GM18517 (cell line): ENCODE data around the gene PHF24.
"Not testable (repeated sequence)": the region's sequence is repeated elsewhere in the genome, so short reads cannot be mapped to it uniquely, and the experiment has no call there.

ENCODE experiments used
- ATAC-seq: cut with Tn5 transposase; IDR thresholded peaks from one replicate; pipeline ENCODE4 v1.9.1; 2021; ENCODE audit warnings: mild to moderate bottlenecking, moderate library complexity; ENCODE audit not compliant: unreplicated experiment

Gene PHF24

GRCh38 chr9:34957492-34958410 lies at the start of gene PHF24:
TSS of gene PHF24 (plus strand) at chr9:34958285. CDS start at chr9:34971299, 13,014 bp downstream.
- no peak for ATAC-seq

- no peak for ATAC-seq
Observed at GRCh38 chr9:34927061-34927460, 31.0 kb upstream of the PHF24 start.

- ATAC-seq, result no peak
Observed at GRCh38 chr9:34928921-34929320, 29.2 kb upstream of the PHF24 start.

GRCh38 chr9:34929506-34930102 lies 28.5 kb upstream of the PHF24 start:
- ATAC-seq, result no peak

GRCh38 chr9:34939989-34940388 lies 18.1 kb upstream of the PHF24 start:
- ATAC-seq, result not testable (repeated sequence)

GRCh38 chr9:34948451-34948850 lies 9.6 kb upstream of the PHF24 start:
- no peak for ATAC-seq

- no peak for ATAC-seq
Observed at GRCh38 chr9:34954225-34954624, 3.9 kb upstream of the PHF24 start.

- ATAC-seq, result not testable (repeated sequence)
Observed at GRCh38 chr9:34956066-34956465, 2.0 kb upstream of the PHF24 start.

- no peak for ATAC-seq
Observed at GRCh38 chr9:34956648-34957047, 1.4 kb upstream of the PHF24 start.

GRCh38 chr9:34958411-34958982 lies 412 bp downstream of the PHF24 start:
- ATAC-seq, result no peak

GRCh38 chr9:34959461-34959860 lies 1.4 kb downstream of the PHF24 start:
- ATAC-seq, result no peak

GRCh38 chr9:34961574-34962490 lies 3.7 kb downstream of the PHF24 start:
- no peak for ATAC-seq

- ATAC-seq, result no peak
Observed at GRCh38 chr9:34962546-34962945, 4.5 kb downstream of the PHF24 start.

GRCh38 chr9:34963552-34963951 lies 5.5 kb downstream of the PHF24 start:
- no peak for ATAC-seq

GRCh38 chr9:34964458-34964857 lies 6.4 kb downstream of the PHF24 start:
- ATAC-seq, result no peak

GRCh38 chr9:34971146-34971811 lies 13.2 kb downstream of the PHF24 start:
- no peak for ATAC-seq

GRCh38 chr9:34974664-34975063 lies 16.6 kb downstream of the PHF24 start:
- no peak for ATAC-seq

- no peak for ATAC-seq
Observed at GRCh38 chr9:34976441-34976840, 18.4 kb downstream of the PHF24 start.

- no peak for ATAC-seq
Observed at GRCh38 chr9:34976992-34977391, 18.9 kb downstream of the PHF24 start.

GRCh38 chr9:34980181-34980761 lies 22.2 kb downstream of the PHF24 start:
- no peak for ATAC-seq
